Ramos (cell line): Measurements from ENCODE around the gene BAIAP2L1.

ENCODE experiments used
- in situ Hi-C: fragments of 300-500 bp; cut with MboI; formaldehyde crosslinking; loops from one replicate; pipeline ENCODE4 v1.14.3; 2022; ENCODE audit warnings: low sequenced_read_pairs; ENCODE audit not compliant: unreplicated experiment

Gene BAIAP2L1

DNA sequence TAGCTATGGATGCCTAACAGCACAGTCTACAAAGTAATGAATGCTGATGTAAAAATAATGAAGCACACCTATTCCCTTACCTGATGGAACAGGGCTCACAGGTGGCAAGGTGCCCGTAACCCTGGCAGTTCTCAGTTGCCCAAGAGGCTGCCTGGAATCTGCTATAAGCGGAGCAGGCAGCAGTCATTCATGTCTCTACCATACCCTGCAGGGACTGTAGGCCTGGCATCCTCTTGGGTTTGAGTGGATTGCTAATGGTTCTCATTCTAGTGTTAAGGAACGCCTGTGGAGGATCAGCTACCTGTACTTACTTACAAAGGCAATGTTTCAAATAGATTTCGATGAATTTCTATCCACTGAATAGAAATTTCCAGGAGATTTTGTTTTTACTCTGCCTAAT lies 38.4 kb downstream of the BAIAP2L1 start:
- in situ Hi-C loops, result no loop called here

GRCh38 chr7:98360221-98361130 lies 40.4 kb downstream of the BAIAP2L1 start:
- in situ Hi-C loops, result no loop called here

DNA sequence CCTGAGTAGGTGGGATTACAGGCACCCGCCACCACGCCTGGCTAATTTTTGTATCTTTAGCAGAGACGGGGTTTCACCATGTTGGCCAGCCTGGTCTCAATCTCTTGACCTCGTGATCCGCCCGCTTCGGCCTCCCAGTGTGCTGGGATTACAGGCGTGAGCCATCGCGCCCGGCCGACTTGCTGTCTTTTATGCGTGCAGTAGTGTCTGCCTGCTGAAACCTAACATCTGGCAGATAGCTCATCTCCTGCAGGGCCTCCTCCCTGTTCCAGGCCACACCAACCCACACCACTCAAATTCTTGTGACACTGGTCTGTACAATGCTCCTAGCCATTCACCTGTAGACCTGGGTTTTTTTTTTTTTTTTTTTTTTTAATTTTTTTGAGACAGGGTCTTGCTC lies 41.5 kb downstream of the BAIAP2L1 start:
- in situ Hi-C loops, result no loop called here

DNA sequence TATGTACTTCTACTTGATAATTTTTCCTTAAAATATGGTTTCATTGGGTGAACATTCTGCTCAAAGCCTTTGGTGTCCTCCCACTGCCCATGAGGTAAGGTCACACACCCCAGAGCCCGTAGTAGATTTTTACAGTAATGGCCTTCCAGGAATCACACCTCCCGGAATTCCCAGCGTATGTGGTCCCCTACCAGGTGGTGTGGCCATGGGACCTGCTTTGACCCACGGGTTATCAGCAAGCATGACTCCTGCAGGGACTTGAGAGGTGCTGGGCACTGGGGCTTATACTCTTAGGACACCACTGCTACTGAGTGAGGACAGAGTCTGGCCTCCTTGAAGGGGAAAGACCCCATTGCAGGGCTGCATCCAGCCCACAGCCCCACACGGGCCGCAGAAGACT lies 42.2 kb downstream of the BAIAP2L1 start:
- in situ Hi-C loops, result no loop called here

GRCh38 chr7:98357751-98358161 lies 43.1 kb downstream of the BAIAP2L1 start:
- in situ Hi-C loops, result no loop called here

DNA sequence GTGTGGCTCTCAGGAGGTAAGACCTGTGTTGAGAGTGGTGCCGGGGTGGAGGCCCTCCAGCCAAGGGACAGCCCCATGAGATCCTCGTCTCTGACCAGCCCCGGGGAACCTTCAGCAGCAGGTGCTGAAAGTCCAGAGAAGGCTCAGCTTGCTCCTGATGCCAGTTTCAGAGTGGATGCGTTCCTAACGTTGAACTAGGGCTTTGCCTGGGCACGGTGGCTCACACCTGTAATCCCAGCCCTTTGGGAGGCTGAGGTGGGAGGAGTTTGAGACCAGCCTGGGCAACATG lies 45.7 kb downstream of the BAIAP2L1 start:
- in situ Hi-C loops, result no loop called here

DNA sequence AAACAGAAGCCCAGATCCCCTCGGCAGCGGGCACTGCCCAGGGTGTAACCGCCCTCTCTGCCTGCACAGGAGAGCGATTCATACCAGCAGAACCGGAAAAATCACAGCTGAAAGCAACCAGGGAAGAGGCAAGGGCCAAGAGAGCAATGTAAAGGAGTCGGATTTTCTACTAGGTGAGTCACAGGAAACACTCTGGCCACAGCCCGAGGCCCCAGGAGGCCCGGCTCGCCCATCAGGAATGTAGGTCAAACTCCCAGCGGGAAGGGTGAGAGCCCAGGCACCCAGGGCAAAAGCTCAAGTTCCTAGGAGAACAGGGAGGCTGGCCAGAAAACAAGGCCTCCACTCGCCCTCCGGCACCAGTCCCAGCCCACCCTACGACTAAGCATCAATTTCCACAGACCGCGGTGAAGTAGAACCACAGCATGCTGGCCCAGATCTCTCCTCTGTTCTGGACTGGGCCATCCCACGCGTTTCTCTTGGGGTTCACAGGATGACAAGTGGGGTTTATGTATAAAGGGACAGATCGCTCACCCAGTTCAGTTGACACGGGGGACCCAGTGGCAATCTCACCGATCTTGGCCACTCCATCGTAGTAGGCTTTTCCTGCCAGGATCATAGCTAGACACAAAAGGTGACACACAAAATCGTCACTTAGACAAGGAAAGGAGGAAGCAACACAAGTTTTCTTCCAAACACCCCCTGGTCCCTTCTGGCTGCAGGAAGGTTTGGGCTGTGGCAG lies 46.2 kb downstream of the BAIAP2L1 start:
- in situ Hi-C loops, result no loop called here

GRCh38 chr7:98354052-98354451 lies 46.8 kb downstream of the BAIAP2L1 start:
- in situ Hi-C loops, result no loop called here

GRCh38 chr7:98352621-98353020 lies 48.3 kb downstream of the BAIAP2L1 start:
- in situ Hi-C loops, result no loop called here

DNA sequence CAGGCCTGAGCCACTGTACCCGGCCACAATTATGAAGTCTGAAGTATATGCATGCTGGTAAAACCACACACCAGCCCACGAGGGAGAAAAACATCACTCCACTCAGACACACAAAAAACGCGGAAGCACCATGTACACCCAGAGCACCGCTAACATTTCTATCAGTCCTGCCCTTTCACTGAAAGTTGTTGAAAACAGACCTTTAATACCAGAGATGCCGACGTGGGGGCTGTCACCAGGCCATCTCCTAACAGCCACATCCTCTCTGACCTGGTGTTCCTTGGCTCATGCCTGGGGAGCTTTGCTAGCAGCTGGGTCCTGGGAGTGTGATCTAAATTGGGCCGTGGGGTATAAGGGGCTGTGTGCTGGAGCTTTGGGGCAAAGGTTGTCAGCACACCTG lies 49.8 kb downstream of the BAIAP2L1 start:
- in situ Hi-C loops, result no loop called here

DNA sequence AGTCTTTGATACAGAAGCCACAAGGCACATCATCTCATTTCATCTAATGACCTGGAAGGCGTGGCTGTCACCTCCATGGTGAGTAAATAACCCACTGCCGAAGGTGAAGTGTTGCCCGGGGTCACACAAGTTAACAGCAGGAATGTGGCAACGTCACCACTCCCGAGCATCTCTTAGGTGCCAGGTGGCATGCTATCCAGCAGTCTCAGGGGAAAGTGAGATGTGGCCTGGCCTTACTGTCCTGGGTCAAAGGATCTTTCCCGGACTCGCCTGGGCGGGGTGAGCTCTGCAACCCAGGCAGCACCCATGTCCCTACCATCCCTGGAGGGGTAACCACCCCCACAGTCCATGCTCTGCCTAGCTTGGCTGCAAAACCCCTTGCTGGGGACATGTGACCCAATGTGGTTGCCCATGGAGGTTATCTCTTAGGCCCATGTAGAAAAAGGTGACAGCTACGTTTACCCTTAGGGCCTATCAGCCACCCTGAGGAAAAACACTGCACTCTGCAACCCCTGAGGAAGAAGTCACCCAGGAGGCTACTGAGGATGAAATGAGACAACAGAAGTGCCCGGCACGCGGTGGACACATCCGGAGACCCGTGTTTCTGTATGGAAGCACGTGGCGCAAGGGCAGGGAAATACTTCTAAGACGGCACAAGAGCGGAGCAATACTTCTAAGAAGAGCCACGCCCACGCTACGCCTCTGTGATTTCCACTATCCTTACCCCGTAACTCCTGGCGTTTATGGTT lies 52.0 kb downstream of the BAIAP2L1 start:
- in situ Hi-C loops, result no loop called here

DNA sequence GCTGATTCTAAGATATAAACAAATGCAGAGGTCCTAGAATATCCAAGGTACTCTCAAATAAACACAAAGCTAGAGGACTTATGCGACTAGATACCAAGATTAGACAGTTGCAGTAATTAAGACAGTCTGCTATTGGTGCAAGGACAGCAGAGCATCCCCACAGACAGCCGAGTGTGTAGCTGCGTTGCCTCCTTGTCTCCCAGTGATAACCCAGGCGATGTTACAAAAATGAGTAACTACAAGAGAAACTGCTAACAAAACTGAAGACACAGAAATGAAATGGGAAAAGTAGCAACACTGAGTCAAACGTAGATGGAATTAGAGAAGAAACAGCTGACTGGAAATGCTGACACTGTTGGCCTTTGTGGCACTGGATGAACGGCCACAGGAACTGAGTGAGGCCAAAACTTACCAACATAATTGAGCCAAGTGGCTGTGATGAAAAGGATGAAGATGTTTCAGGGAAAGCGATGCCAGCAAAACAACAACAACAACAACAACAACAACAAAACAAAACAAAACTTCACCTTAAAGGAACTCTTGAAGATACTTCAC lies 54.3 kb downstream of the BAIAP2L1 start:
- in situ Hi-C loops, result no loop called here

DNA sequence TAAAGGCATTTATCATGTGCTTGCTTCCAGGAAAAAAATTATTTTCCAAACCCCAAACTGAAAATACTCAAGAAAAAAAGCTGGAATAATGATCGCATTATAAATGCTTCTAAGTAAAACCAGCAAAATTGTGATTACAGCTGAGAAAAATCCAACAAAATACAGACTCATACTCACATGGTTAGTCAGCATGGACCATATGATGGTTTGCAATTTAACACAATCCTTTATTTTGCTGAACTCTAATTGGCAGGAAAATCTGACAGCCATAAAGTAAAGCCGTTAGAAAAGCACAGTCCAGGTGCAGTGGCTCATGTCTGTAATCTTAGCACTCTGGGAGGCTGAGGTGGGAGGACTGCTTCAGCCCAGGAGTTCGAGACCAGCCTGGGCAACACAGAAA lies 59.8 kb downstream of the BAIAP2L1 start:
- in situ Hi-C loops, result no loop called here

DNA sequence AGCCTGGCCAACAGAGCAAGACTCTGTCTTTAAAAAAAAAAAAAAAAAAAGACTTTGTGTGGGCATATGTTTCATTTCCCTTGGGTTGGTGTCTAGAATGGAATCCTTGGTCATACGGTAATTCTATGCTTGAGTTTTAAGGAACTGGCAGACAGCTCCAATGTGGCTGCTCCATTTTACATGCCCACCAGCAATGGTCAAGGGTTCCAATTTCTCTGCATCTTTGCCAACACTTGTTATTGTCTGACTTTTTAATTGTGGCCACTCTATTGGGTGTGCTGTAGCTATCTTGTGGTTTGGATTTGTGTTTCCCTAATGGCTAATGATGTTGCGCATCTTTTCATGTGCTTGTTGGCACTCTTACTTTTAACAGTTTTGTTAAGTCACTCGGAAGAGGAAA lies 61.8 kb downstream of the BAIAP2L1 start:
- in situ Hi-C loops, result no loop called here

DNA sequence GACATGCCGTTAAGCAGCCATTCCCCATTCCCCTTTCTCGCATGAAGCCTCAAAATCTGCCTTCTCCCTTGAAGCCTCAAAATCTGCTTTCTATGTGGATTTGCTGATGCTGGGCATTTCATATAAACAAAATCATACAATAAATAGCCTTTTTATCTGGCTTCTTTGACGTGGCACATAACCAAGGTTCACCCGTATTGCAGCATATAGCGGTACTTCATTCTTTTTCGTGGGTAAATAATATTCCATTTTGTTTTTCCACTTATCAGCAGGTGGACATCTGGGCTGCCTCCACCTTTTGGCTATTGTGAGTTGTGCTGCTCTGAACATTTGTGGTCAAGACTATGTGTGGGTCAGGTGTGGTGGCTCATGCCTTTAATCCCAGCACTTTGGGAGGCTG lies 62.4 kb downstream of the BAIAP2L1 start:
- in situ Hi-C loops, result no loop called here

- in situ Hi-C loops, result no loop called here
Measured at GRCh38 chr7:98335411-98335977, 65.4 kb downstream of the BAIAP2L1 start.

GRCh38 chr7:98334081-98334480 lies 66.8 kb downstream of the BAIAP2L1 start:
- in situ Hi-C loops, result no loop called here

DNA sequence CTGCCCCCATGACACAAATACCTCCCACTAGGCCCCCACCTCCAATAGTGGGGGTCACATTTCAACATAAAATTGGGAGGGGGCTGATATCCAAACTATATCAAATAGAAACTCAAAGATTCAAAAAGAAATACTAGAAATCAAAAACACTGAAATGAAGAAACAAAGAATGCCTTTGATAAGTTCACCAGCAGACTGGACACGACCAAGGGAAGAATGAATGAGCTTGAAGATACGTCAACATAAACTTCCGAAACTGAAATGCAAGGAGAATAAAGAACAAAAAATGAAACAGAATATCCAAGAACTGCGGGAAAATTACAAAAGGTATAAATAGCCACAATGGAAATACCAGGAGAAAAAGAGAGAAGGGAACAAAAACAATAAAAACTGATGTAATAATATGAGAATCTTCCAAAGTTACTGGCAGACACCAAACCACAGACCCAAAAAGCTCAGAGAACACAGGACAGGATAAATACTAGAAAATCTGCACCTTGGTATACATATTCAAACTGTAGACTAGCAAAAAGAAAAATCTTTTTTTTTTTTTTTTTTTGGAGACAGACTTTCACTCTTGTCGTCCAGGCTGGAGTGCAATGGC lies 69.9 kb downstream of the BAIAP2L1 start:
- in situ Hi-C loops, result no loop called here

- in situ Hi-C loops, result no loop called here
Measured at GRCh38 chr7:98329791-98330373, 71.0 kb downstream of the BAIAP2L1 start.
